HCT116 (cell line): ENCODE data around the gene APP. TPM values are rescaled to one million over a fixed set of nuclear protein-coding genes. Genes with fewer than 3 reads are reported as not detected.

Experiments
- ATAC-seq: fragments of 200-7000 bp; cut with Tn5 transposase; 2 replicates; pipeline ENCODE4 v1.9.1; 2020; ENCODE audit warnings: mild to moderate bottlenecking, moderate library complexity
- BruUV-seq: library from RNA; stranded (reverse); fragments of 400-500 nt; replicated peaks from 2 replicates; lab custom pipeline; 2021; lab: Mats Ljungman, UMichigan
- CTCF ChIA-PET: fragments of 300-600 bp; sonication (Branson Sonifier 250); formaldehyde crosslinking; loops from one replicate; lab custom pipeline; 2021; ENCODE audit warnings: antibody characterized with exemption; lab: Charles Lee
- POLR2A ChIA-PET: fragments of 300-600, 350-600 bp; sonication (Branson Sonifier 250); formaldehyde crosslinking; loops from one replicate; lab custom pipeline; 2021; ENCODE audit warnings: antibody characterized with exemption; lab: Charles Lee
- RAD21 ChIA-PET, 2 experiments: fragments of 300-600 bp; sonication (Branson Sonifier 250); formaldehyde crosslinking; loops; one replicate each; lab custom pipeline; 2023; ENCODE audit warnings: low total read pairs in 2 of 2; ENCODE audit not compliant: uncharacterized antibody in 2 of 2, unreplicated experiment in 2 of 2, low non-redundant PET in 1 of 2; lab: Charles Lee
- DNase-seq: peaks from one replicate; pipeline ENCODE4 v3.0.0-alpha.2; 2010; ENCODE audit warnings: low read depth, low spot score
- H2AFZ ChIP-seq: fragments of 200-600 bp; shearing (Covaris generic), sonication (generic); 2 replicates; pipeline ENCODE4 v1.6.1; 2017; ENCODE audit warnings: low read depth, mixed run types, mixed read lengths, antibody characterized with exemption, low read length; ENCODE audit not compliant: poor library complexity, severe bottlenecking
- H3K27ac ChIP-seq: 2 replicates; pipeline ENCODE4 v1.5.1; 2012; ENCODE audit warnings: low read depth, low read length
- H3K27me3 ChIP-seq: fragments of 200-600 bp; sonication (generic); 2 replicates; pipeline ENCODE4 v1.6.1; 2016; ENCODE audit warnings: mixed run types, low read length, mixed read lengths; ENCODE audit not compliant: insufficient read depth
- H3K36me3 ChIP-seq, 2 experiments: fragments of 200-500 bp in 1 of 2; fragments of 200-600 bp in 1 of 2; sonication (Bioruptor generic) in 1 of 2; sonication (generic) in 1 of 2; 2 replicates each; pipeline versions ENCODE4 v1.5.1 to v1.6.1; 2014 to 2016; ENCODE audit warnings: low read length in 2 of 2, inconsistent platforms in 1 of 2, mixed read lengths in 1 of 2, mixed run types in 1 of 2; ENCODE audit not compliant: insufficient read depth in 2 of 2, control insufficient read depth in 1 of 2
- H3K4me1 ChIP-seq, 2 experiments: fragments of 200-600 bp in 1 of 2; sonication (generic) in 1 of 2; 2 replicates each; pipeline versions ENCODE4 v1.5.1 to v1.6.1; 2012 to 2017; ENCODE audit warnings: low read length in 2 of 2, inconsistent platforms in 1 of 2, mild to moderate bottlenecking in 1 of 2, mixed read lengths in 1 of 2, mixed run types in 1 of 2, moderate library complexity in 1 of 2; ENCODE audit not compliant: insufficient read depth in 2 of 2, control insufficient read depth in 1 of 2
- H3K4me2 ChIP-seq: fragments of 200-600 bp; sonication (generic); 2 replicates; pipeline ENCODE4 v1.6.1; 2017; ENCODE audit warnings: mixed run types, low read length, mixed read lengths
- H3K4me3 ChIP-seq, 2 experiments: fragments of 200-600 bp in 1 of 2; sonication (generic) in 1 of 2; replicated peaks in 1 of 2; 2 replicates each; pipeline ENCODE4 v1.5.1; 2011 to 2016; ENCODE audit warnings: low read length in 2 of 2, control low read depth in 1 of 2, low read depth in 1 of 2, mild to moderate bottlenecking in 1 of 2, mixed read lengths in 1 of 2, mixed run types in 1 of 2
- H3K79me2 ChIP-seq: fragments of 200-600 bp; sonication (generic); 2 replicates; pipeline ENCODE4 v1.6.1; 2017; ENCODE audit warnings: mild to moderate bottlenecking, mixed run types, low read length, moderate library complexity, mixed read lengths; ENCODE audit not compliant: insufficient read depth
- H3K9ac ChIP-seq: fragments of 200-600 bp; sonication (generic); 2 replicates; pipeline ENCODE4 v1.6.1; 2016; ENCODE audit warnings: low read length, mixed read lengths
- H3K9me2 ChIP-seq: fragments of 200-600 bp; sonication (generic), shearing (Covaris generic); 2 replicates; pipeline ENCODE4 v1.6.1; 2017; ENCODE audit warnings: mixed run types, mild to moderate bottlenecking, moderate library complexity; ENCODE audit not compliant: insufficient read depth
- H3K9me3 ChIP-seq, 2 experiments: fragments of 200-500 bp in 1 of 2; fragments of 200-600 bp in 1 of 2; sonication (Bioruptor generic) in 1 of 2; sonication (generic) in 1 of 2; 2 replicates each; pipeline ENCODE4 v1.6.1; 2014 to 2017; ENCODE audit warnings: low read length in 2 of 2, mixed read lengths in 2 of 2, inconsistent platforms in 1 of 2, low read depth in 1 of 2, mild to moderate bottlenecking in 1 of 2, mixed run types in 1 of 2, moderate library complexity in 1 of 2; ENCODE audit not compliant: control insufficient read depth in 1 of 2, insufficient read depth in 1 of 2
- H4K20me1 ChIP-seq: fragments of 200-600 bp; sonication (generic), shearing (Covaris generic); 2 replicates; pipeline ENCODE4 v1.6.1; 2017; ENCODE audit warnings: mixed run types, mild to moderate bottlenecking, moderate library complexity; ENCODE audit not compliant: insufficient read depth
- CBX3 ChIP-seq: IDR thresholded peaks from 2 replicates; pipeline ENCODE4 v1.6.1; 2012; ENCODE audit warnings: low read depth
- CEBPB ChIP-seq: IDR thresholded peaks from 2 replicates; pipeline ENCODE4 v1.6.1; 2012; ENCODE audit warnings: low read depth
- EGR1 ChIP-seq: IDR thresholded peaks from 2 replicates; pipeline ENCODE4 v1.6.1; 2012; ENCODE audit warnings: low read depth
- EZH2 ChIP-seq: fragments of 200-600 bp; sonication (generic); IDR thresholded peaks from 2 replicates; pipeline ENCODE4 v1.6.1; 2017; ENCODE audit warnings: antibody characterized with exemption, mixed run types
- EZH2phosphoT487 ChIP-seq: fragments of 200-600 bp; IDR thresholded peaks from 2 replicates; pipeline ENCODE4 v1.6.1; 2018; ENCODE audit warnings: antibody characterized with exemption, borderline replicate concordance
- FOSL1 ChIP-seq: IDR thresholded peaks from 2 replicates; pipeline ENCODE4 v1.6.1; 2012; ENCODE audit warnings: low read depth
- JUND ChIP-seq: IDR thresholded peaks from 2 replicates; pipeline ENCODE4 v1.6.1; 2012
- POLR2A ChIP-seq: IDR thresholded peaks from 2 replicates; pipeline ENCODE4 v1.7.0; 2011; ENCODE audit warnings: borderline replicate concordance; ENCODE audit not compliant: insufficient read depth, insufficient read length; ENCODE audit errors: extremely low read depth
- POLR2AphosphoS5 ChIP-seq: IDR thresholded peaks from 2 replicates; pipeline ENCODE4 v1.6.1; 2011; ENCODE audit warnings: mild to moderate bottlenecking, low read depth, low read length, moderate library complexity
- RAD21 ChIP-seq: IDR thresholded peaks from 2 replicates; pipeline ENCODE4 v1.6.1; 2012; ENCODE audit warnings: low read depth, mild to moderate bottlenecking
- SIN3A ChIP-seq: IDR thresholded peaks from 2 replicates; pipeline ENCODE4 v1.6.1; 2012; ENCODE audit warnings: low read depth
- SRF ChIP-seq: IDR thresholded peaks from 2 replicates; pipeline ENCODE4 v1.6.1; 2012; ENCODE audit warnings: low read depth
- TCF7L2 ChIP-seq: IDR thresholded peaks from 2 replicates; pipeline ENCODE4 v1.7.0; 2011; ENCODE audit warnings: borderline replicate concordance, inconsistent platforms; ENCODE audit not compliant: insufficient read depth, insufficient read length; ENCODE audit errors: extremely low read depth
- YY1 ChIP-seq: IDR thresholded peaks from 2 replicates; pipeline ENCODE4 v1.6.1; 2011; ENCODE audit warnings: low read length, low read depth, moderate library complexity, mild to moderate bottlenecking; ENCODE audit not compliant: insufficient replicate concordance; ENCODE audit errors: extremely low read depth
- ZNF274 ChIP-seq: fragments of 200-500 bp; sonication (Bioruptor generic); IDR thresholded peaks from 2 replicates; pipeline ENCODE4 v1.6.1; 2014; ENCODE audit warnings: mild to moderate bottlenecking, low read depth, low read length, inconsistent platforms
- intact Hi-C: fragments of 100-400 bp; cut with micrococcal nuclease; formaldehyde crosslinking; loops from 2 replicates; pipeline ENCODE4 v1.10.0; 2022
- total RNA-seq: library from RNA; stranded (reverse); gene quantifications from one replicate; pipeline ENCODE4 v1.2.1, GENCODE V29; 2021; ENCODE audit not compliant: unreplicated experiment
- TF ChIP-seq, protein P1 (sequence below): IDR thresholded peaks from 2 replicates; pipeline ENCODE4 v1.6.1; 2011; ENCODE audit warnings: mild to moderate bottlenecking, low read length, moderate library complexity; ENCODE audit not compliant: insufficient replicate concordance; ENCODE audit errors: extremely low read depth
- TF ChIP-seq, protein P2 (sequence below): IDR thresholded peaks from 2 replicates; pipeline ENCODE4 v1.6.1; 2012
- TF ChIP-seq, protein P3 (sequence below), 3 experiments: fragments of 200-600 bp in 1 of 3; sonication (generic) in 1 of 3; IDR thresholded peaks in 2 of 3; conservative IDR thresholded peaks in 1 of 3; 2 replicates each; pipeline ENCODE4 v1.5.1; 2012 to 2017; ENCODE audit warnings: low read depth in 2 of 3, low read length in 2 of 3, antibody characterized with exemption in 1 of 3, borderline replicate concordance in 1 of 3, control low read depth in 1 of 3, mild to moderate bottlenecking in 1 of 3, mixed read lengths in 1 of 3, mixed run types in 1 of 3, moderate library complexity in 1 of 3; ENCODE audit not compliant: insufficient read depth in 1 of 3
- TF ChIP-seq, protein P4 (sequence below): IDR thresholded peaks from 2 replicates; pipeline ENCODE4 v1.6.1; 2012; ENCODE audit warnings: low read depth
- TF ChIP-seq, protein P5 (sequence below): IDR thresholded peaks from 2 replicates; pipeline ENCODE4 v1.6.1; 2012

APP gene
- total RNA-seq, 1 experiment from 2014 or later = 267 TPM

DNA sequence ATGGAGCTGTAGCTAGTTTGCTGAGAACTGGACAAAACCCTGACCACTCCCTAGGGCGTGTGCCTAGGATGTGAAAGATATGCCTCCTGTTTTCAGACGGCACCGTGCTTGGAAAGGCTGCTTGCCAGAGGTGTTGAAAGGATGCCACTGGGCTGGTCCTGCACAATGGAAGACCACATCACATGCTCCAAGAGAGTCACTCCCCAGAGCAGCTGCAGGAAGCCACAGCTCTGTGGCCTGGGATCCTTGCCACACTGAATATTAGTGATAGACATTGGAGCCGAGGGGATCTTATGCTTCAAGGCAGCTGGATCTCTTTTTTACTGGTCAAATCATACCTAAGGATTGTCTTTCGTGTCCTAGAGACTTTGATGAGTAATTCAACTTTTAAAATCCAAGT is 6.6 kb upstream of the APP start:
- POLR2A ChIA-PET = no interaction called here
- no peaks in the 10 kb centered on the region for H3K4me1 ChIP-seq
- H4K20me1 ChIP-seq = no peaks in the 10 kb centered on the region
- TF ChIP-seq ZNF274 (no peak), SIN3A (no peak), EZH2 (no peak), SRF (no peak), EGR1 (no peak), POLR2A (no peak), TCF7L2 (no peak), CEBPB (no peak), JUND (no peak), RAD21 (no peak), POLR2AphosphoS5 (no peak), EZH2phosphoT487 (no peak), CBX3 (no peak), FOSL1 (no peak), YY1 (no peak)
- TF ChIP-seq, protein P1, sequence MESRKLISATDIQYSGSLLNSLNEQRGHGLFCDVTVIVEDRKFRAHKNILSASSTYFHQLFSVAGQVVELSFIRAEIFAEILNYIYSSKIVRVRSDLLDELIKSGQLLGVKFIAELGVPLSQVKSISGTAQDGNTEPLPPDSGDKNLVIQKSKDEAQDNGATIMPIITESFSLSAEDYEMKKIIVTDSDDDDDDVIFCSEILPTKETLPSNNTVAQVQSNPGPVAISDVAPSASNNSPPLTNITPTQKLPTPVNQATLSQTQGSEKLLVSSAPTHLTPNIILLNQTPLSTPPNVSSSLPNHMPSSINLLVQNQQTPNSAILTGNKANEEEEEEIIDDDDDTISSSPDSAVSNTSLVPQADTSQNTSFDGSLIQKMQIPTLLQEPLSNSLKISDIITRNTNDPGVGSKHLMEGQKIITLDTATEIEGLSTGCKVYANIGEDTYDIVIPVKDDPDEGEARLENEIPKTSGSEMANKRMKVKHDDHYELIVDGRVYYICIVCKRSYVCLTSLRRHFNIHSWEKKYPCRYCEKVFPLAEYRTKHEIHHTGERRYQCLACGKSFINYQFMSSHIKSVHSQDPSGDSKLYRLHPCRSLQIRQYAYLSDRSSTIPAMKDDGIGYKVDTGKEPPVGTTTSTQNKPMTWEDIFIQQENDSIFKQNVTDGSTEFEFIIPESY = no peak
- TF ChIP-seq, protein P2, sequence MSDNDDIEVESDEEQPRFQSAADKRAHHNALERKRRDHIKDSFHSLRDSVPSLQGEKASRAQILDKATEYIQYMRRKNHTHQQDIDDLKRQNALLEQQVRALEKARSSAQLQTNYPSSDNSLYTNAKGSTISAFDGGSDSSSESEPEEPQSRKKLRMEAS = no peak
- TF ChIP-seq, protein P3, sequence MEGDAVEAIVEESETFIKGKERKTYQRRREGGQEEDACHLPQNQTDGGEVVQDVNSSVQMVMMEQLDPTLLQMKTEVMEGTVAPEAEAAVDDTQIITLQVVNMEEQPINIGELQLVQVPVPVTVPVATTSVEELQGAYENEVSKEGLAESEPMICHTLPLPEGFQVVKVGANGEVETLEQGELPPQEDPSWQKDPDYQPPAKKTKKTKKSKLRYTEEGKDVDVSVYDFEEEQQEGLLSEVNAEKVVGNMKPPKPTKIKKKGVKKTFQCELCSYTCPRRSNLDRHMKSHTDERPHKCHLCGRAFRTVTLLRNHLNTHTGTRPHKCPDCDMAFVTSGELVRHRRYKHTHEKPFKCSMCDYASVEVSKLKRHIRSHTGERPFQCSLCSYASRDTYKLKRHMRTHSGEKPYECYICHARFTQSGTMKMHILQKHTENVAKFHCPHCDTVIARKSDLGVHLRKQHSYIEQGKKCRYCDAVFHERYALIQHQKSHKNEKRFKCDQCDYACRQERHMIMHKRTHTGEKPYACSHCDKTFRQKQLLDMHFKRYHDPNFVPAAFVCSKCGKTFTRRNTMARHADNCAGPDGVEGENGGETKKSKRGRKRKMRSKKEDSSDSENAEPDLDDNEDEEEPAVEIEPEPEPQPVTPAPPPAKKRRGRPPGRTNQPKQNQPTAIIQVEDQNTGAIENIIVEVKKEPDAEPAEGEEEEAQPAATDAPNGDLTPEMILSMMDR (IDR thresholded peaks at IDR 0.05 in 2 of 3, conservative IDR thresholded peaks at IDR 0.05 in 1 of 3; ENCODE audit: borderline replicate concordance in 1 of 3, insufficient read depth in 1 of 3, low read depth in 2 of 3, low read length in 2 of 3) = no peak
- TF ChIP-seq, protein P4, sequence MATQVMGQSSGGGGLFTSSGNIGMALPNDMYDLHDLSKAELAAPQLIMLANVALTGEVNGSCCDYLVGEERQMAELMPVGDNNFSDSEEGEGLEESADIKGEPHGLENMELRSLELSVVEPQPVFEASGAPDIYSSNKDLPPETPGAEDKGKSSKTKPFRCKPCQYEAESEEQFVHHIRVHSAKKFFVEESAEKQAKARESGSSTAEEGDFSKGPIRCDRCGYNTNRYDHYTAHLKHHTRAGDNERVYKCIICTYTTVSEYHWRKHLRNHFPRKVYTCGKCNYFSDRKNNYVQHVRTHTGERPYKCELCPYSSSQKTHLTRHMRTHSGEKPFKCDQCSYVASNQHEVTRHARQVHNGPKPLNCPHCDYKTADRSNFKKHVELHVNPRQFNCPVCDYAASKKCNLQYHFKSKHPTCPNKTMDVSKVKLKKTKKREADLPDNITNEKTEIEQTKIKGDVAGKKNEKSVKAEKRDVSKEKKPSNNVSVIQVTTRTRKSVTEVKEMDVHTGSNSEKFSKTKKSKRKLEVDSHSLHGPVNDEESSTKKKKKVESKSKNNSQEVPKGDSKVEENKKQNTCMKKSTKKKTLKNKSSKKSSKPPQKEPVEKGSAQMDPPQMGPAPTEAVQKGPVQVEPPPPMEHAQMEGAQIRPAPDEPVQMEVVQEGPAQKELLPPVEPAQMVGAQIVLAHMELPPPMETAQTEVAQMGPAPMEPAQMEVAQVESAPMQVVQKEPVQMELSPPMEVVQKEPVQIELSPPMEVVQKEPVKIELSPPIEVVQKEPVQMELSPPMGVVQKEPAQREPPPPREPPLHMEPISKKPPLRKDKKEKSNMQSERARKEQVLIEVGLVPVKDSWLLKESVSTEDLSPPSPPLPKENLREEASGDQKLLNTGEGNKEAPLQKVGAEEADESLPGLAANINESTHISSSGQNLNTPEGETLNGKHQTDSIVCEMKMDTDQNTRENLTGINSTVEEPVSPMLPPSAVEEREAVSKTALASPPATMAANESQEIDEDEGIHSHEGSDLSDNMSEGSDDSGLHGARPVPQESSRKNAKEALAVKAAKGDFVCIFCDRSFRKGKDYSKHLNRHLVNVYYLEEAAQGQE = no peak
- TF ChIP-seq, protein P5, sequence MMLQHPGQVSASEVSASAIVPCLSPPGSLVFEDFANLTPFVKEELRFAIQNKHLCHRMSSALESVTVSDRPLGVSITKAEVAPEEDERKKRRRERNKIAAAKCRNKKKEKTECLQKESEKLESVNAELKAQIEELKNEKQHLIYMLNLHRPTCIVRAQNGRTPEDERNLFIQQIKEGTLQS = no peak
- no peaks in the 10 kb centered on the region; the same call in 1 of the 2 replicates for H3K9me2 ChIP-seq
- CTCF ChIA-PET = no interaction called here
- no peak for DNase-seq
- H3K27me3 ChIP-seq = no peaks in the 10 kb centered on the region
- H3K9me3 ChIP-seq = no peaks in the 10 kb centered on the region
- H3K9ac ChIP-seq = no peak overlapping the region
- H3K27ac ChIP-seq = no peak overlapping the region
- RAD21 ChIA-PET = no interaction called here
- no peak overlapping the region for H3K4me2 ChIP-seq
- H3K79me2 ChIP-seq = no peaks in the 10 kb centered on the region
- BruUV-seq = no TSS peak
- no peaks in the 10 kb centered on the region for H3K36me3 ChIP-seq
- H2AFZ ChIP-seq = no peak overlapping the region
- ATAC-seq = no peak
- H3K4me3 ChIP-seq = no peak overlapping the region
- intact Hi-C loops = no loop called here
